CD4-positive, alpha-beta T cell treated with Interleukin-15 for 1 hour (primary cell): ENCODE data around the gene DFFA.
A peak's percentile ranks its signal among the peaks of the same experiment; 100 is the strongest.
"Not testable (repeated sequence)": the region's sequence is repeated elsewhere in the genome, so short reads cannot be mapped to it uniquely, and the experiment has no call there.

Source experiments
- DNase-seq: peaks from one replicate; pipeline ENCODE4 v3.0.0-alpha.2; 2020

Gene DFFA

DNA sequence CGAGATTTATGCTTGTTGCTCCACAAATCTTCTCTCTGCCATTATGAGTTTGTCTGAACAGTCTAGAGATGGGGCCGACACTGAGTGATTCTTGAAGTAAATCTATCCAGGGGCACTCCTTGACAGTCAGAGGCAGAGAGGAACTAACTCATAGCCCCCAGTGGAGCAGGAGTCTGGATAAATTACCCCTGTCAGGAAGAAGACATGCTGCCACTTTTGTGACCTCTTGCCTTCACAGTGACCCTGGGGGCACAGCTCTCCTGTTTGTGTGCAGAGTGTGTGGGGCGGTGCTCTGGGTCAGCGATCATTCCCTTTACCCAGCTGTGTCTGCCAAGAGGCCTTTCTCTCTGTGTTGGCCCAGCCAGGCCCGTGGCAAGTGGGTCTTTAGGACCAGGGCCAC lies 31.9 kb upstream of the DFFA start:
- DNase-seq = no peak

DNA sequence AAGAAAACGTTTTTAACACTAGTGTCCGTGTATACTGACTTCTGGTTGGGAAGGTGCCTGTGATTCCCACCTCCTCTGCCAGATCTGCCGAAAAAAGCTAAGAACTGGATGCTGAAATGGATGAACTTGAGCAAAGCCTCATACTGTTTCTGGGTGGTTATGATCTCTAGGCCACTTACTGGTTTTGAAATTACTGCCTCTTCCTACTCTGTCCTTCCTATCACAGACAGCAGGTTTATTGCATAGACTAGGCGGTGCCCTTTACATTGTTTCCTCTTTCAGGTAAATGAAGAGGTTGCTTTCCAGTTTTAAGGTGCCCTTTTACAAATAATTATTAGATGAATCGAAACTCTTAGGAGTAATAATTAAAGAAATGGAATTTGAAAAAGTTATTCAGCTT lies 29.9 kb upstream of the DFFA start:
- DNase-seq = no peak

DNA sequence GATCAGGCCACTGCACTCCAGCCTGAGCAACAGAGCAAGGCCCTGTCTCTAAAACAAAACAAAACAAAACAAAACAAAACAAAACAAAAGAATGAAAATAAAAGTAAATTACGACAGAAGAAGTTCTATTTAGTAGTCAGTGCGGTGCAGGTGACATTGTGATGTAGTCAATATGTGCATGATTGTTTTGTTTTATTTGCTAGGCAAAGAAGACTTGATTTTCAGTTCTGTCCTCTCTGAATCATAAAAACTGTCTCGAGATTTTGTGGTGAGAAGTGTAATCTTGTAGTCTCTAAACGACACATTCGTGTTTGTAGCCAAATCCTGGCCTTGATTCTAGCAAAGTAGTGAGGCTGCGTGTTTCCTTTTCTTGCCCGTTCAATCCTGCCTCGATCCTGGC lies 25.9 kb upstream of the DFFA start:
- DNase-seq = no peak

DNA sequence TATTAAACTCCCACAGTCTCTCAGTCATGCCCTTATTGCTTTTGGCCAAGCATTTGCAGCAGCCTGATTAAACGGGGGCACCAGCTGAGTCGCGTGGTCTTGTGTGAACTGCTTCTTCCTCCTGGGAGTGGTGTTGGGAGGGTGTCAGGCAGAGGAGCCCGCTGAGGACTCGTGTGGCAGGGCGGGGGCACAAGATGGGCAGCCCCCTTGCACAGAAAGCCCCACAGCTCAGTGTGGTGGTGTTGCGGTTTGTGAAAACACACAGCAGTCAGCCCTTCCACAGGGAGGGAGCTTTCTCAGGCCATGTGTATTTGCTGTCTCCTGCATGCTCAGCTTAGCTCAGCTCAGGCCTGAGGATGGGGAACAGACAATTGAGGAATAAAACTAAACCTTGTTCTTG lies 24.8 kb upstream of the DFFA start:
- DNase-seq = peak; percentile 50

DNA sequence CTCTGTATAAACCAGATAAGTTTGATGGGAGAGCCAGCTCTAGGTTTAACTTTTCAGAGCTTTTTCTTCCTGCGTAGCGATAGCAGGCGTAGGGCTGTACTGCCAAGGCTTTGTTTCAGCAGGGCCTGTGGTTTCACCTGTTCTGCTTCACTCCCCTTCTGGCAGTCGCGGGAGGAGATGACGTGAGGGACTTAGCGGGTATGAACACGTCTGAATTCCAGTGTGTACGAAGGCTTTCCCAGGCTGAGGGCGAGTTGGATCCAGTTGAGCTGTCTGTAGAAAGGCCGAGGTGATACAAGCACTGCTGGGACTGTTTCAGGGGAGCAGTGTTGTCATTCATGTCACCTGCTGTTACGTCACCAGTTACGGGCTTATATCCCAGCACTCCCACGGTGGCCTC lies 23.6 kb upstream of the DFFA start:
- DNase-seq = peak; percentile 39

DNA sequence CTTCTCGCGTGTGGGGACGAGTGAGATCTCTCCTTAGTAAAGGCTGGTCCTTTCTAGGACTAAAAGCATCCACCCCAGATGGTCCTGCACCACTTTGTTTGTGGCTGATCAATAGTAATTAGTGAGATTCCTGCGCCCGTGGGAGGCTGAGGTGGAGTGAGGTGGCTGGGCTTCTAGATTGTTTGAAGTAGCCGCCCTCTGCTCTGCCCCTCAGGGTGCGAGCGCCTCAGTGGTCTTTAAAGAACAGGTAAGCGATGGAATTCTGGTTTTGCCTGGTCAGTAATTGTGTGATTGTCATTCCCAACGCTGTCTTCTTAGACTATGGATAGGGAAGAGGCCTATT lies 23.1 kb upstream of the DFFA start:
- no peak for DNase-seq

DNA sequence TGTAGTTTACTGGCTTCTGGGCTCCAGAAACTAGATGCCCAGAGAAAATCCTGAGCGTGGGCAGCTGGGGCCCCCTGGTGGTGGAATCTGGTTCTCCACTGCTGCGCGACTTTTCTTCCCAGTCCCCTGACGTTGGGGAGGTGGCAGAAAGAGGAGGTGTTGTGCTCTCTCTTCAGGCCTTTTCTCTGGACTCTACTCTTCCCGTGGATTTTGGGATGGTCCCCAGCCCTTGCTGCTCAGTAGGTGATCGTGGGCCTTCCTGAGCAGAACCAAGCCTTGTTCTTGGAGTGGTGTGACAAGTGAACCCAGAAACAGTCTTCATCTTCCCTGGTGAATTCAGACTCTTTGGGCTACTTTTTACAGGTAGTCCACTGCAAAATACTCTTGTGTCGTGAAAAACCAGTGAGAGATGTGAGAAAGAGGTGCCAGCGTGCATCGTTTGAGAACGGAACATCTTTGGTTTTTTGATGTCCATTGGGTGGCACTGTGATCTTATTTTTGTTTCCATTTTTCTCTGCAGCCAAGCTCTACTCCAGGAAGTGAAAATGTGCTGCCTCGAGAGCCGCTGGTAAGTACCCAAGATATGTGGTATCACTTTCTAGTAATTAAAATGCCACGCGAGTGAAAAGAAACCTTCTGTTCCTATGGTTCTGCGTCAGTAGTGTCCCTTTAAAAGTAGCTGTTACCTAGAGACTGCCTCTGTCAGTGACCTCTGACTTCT lies 22.6 kb upstream of the DFFA start:
- DNase-seq = peak; percentile 71

DNA sequence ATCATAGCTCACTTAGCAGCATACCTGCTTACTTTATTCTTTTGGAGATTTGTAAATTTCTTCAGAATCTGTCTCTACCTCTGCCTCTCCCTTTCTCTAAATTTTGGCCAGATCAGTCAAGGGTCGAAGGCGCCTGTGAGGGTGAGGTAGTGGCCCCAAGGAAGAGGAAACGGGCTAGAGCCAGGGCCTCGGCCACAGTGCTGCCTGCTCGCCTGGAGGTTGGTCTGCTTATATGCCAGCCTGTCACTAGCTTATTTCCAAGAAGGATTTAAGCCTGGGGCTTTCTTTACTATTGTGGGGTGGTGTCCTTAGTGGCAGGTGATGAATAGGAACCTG lies 22.1 kb upstream of the DFFA start:
- DNase-seq = no peak

DNA sequence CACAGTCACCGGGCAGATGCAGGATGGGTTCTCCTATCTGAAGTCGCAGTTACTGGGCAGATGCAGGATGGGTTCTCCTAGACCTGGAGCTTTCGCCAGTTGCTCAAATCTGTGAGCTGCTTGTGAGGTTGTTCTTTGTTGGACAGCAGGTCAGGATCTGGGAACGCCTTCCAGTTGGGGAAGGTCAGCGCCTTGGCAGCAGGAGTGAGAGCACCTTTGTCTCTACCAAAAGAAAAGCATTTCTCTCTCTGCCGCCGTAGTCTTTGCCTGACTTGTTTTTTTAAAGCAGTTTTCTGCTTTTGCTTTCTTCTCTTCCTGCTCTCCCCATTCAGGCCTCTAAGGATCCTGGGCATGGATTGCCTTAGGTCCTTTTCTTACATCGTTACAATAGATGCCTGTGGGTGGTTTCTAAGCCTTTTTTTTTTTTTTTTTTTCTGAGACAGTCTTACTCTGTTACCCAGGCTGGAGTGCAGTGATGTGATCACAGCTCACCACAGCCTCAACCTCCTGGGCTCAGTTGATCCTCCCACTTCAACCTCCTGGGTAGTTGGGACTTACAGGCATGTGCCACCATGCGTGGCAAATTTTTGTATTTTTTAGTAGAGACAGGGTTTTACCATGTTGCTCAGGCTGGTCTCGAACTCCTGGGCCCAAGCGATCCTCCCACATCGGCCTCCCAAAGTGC lies 18.1 kb upstream of the DFFA start:
- no peak for DNase-seq

DNA sequence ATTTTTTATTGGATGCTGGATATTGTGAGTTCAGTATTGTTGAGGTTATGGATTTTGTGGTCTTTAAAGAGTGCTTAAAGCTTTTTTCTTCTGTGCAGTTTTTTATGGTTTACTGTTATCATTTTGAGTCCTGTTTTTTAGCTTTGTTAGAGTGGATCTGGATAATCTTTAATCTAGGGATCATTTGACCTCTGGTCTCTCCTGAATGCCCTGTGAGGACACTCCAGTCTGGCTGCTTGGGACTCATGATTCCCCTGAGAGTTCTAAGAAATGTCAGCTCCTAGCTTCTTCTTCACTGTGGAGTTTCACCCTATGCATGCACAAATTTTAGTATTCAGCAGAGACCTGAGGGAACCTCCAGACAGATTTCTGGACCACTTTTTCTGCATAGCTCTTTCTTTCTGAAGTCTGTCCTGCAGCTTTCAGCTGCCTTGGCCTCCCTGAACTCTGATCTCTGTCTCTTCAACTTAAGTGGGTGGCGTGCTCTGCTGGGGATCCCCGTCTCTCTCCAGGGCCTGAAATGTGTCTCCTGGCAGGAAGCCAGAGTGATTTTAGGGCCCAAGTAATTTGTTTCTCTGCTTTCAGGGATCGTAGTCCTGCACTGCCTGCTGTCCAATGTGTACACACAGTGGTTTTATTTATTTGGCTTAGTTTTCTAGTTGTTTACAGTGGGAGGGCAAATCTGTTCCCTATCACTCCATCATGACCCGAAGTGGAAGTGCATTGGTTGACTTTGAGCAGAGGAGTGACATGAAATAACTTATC lies 17.1 kb upstream of the DFFA start:
- no peak for DNase-seq

DNA sequence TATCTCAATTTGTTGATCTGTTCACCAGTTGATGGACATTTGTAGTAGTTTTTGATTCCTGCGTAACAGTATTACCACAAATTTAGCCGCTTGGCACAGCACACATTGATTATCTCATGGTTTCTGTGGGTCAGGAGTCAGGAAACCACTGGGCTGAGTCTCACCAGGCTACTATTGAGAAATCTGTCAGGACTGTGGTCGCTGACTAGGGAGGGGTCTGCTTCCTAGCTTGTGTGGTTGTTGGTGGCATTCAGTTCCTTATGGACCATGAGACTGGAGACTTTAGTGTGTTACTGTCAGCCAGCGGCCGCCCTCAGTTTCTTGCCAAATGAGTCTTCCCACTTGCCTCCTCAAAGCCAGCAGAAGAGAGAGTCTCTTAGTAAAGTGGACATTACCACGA lies 12.2 kb upstream of the DFFA start:
- no peak for DNase-seq

DNA sequence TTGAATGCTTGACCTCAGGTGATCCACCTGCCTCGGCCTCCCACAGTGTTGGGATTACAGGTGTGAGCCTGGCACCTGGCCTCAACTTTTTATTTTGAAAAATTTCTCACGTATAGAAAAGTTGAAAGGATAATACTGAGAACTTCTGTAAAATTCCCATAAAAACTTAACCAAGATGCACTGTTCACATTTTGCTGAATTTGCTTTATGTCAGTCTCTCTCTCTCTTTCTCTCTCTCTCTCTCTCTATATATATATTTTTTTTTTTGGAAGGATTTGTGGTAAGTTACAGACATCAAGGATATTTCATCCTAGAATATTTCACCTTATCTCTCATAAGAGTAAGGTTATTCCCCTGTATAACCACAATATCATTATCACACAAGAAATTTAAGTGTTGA lies 8.3 kb upstream of the DFFA start:
- no peak for DNase-seq

DNA sequence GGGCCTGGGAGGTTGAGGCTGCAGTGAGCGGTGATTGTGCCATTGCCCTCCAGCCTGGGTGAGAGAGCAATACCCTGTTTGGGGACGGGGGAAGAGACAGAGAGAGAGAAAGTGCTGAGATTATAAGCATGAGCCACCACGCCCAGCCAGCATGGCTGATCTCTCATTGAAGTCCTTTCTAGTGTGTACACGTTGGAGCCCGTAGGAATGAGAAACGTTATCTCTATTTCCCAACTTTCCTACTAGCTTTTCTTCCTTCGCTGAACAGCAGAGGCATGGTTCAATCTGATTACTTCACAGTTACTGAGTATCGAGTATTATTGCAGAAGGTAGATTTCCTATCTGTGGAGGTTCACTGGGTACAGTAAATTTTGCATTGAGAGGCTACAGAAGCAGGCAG lies 7.0 kb upstream of the DFFA start:
- no peak for DNase-seq

DNA sequence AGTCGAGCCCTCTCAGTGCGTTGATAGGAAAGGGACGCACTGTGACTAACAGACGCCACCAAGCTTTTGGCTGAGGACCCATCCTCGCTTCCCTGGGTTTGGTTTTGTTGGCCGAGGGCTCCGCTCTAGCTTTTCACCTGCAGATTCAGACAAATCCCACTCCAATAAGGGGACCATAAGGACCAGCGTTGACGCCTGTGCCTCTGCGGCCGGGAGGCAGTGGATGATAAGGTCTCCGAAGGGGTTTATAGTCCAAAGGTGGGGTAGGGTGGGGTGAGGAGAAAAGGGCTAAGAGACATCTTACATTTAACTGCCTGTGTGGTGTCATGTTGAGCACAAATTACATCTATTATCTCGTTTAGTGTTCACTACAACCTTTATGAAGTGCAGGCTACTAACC lies 3.2 kb upstream of the DFFA start:
- no peak for DNase-seq

DNA sequence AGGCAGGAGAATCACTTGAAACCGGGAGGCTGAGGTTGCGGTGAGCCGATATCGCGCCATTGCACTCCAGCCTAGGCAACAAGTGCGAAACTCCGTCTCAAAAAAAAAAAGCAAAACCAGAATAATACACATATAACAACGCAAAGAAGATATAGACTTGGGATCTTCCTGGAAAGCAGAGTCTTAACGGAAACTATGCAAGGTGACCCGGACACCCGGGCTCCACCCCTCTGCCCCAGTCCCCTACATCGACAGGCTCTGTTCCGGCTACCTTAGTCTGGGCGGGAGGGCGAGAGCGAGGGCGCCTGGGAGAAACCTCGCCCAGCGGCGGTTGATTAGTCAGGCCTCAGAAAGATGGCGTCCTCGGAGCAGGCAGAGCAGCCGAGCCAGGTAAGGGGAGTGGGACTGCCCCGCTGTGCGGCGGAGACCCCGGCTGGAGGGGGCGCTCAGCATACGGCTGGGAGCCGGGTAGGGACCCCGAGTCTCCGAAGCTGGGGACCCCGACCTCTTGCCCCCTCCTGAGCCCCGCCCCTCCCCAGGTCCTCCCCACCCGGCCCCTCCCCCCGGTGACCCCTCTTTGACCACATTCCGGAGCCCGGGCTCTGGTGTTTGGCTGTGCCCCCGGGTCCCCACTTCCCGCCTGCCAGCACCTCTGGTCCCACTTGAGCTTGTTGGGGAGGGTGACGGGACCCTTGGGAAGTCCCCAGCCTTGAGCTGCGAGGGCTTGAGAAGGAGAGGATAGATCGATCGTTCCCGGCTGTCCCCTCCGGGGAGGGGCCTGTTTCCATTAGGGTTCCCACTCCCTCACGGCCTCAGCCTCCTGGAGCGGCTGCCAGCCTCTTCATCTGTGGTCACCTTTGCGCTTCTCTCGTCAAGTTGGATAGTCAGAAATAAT lies 2.5 kb upstream of the DFFA start, which contains the start of gene PEX14:
PEX14 (plus strand) TSS at position 338 of the 895 bp plus-strand sequence; CDS start at position 355, 17 bp downstream.
- DNase-seq = peak; percentile 82

DNA sequence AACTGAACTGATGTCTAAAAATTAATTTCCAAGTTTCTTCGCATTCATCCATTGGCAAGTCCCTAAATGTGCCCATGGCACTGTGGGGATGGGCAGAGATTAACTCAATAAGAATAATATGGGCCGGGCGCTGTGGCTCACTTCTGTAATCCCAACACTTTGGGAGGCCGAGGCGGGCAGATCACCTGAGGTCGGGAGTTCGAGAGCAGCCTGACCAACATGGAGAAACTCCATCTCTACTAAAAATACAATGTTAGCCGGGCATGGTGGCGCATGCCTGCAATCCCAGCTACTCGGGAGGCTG lies 1.9 kb upstream of the DFFA start:
- DNase-seq = not testable (repeated sequence)

DNA sequence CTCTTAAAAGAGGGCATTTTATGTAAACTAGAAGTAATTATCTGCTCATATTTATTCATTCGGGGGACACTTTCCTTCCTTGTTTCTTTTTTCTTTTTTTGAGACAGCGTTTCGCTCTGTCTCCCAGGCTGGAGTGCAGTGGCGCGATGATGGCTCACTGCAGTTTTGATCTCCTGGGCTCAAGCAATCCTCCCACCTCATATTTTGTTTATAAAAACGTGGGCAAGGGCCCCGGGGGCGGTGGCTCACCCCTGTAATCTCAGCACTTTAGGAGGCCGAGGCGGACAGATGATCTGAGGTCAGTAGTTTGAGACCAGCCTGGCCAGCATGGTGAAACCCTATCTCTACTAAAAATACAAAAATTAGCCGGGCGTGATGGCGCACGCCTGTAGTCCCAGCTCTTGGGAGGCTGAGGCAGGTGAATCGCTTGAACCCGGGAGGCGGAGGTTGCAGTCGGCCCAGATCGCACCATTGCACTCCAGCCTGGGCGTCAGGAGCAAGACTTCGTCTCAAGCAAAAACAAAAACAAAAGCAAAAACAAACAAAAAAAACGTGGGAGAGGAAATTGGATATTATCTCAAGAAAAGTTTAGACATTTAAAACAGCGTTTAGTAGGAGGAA lies 926 bp upstream of the DFFA start:
- DNase-seq = no peak

DNA sequence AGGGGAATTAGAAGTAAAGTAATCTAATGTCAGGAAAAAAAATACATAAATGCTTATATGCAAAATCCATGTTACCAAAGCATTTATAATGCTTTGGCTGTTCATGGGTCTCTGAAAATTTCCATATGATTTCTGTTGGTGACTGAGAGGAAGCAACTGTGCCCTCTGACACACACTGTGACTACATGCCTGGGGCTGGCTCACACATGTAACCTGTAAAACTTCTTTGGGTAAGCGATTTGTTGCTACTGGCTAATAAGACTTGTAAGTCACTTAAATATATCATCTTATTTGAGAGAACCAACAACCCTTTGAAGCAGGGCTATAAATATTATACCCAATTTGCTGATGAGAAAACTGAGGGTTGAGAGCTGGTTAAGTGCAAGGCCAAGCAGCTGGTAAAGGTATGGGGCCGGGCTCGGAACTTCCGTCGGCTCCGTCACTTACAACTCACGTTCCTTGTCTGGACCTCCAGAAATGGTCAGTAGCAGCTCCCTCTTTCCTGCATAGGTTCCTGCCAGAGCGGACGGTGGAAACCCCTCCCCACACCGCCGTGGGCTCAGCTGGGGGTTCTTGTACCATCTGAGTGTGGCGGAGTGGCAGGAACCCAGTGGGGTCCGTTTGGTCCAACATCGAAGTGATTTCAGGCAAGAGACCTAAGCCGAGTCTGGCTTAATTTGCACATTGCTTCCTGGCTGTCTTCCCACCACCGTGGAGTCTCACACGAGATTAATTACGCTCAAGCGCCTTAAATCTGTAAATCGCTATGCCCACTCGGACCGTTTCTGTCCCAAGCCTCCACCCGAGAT lies 714 bp downstream of the DFFA start:
- no peak for DNase-seq

DNA sequence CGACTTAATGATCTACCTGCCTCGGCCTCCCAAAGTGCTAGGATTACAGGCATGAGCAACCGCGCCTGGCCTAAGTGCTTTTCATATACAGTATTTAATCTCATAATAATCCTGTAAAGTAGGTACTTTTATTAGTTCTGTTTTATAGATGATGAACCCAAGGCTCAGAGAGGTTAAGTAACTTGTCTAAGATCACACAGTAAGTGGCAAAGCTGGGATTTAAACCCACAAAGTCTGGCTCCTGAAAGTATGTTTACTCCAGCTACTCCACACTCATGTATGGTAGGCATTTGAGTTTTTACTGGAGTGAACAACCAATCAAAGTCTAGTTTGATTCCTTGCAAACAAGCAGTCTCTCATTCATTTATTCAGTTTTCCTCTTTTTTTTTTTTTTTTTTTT lies 2.3 kb downstream of the DFFA start:
- no peak for DNase-seq

DNA sequence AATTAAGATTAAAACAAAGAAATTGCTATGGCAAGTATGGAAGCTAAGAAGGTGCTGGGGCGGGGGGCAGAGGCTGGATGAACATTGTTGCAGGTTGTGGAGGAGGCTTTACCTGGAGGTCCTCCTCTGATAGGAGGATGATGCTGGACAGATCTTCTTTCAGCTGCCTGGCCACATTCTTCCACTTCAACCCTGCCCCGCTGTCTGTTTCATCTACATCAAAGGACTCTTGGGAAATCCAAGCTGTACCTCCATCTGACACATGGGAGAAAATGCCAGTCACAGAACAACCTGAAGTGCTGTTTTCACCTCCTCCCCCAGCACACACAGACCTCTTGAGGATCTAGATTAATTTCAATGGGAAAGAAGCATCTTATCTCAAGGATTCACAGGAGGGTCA lies 5.3 kb downstream of the DFFA start:
- no peak for DNase-seq

DNA sequence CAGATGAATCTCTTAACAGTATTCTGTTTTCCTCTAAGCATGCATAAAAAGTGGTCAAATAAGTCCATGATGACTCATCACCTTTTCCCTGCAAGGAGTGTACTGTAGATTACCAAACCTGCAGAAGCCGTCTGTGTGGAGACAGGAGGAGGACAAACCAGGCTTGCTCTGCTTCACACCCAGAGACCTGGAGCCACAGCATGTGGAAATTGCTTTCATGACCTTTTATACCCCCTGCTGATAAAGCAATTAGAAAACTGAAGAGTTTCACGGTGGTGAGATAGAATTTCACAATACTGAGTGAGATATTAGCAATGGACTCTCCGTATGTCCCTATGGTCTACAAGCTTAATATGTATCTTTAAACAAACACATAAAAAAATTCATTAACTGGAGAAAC lies 13.1 kb downstream of the DFFA start:
- DNase-seq = no peak

DNA sequence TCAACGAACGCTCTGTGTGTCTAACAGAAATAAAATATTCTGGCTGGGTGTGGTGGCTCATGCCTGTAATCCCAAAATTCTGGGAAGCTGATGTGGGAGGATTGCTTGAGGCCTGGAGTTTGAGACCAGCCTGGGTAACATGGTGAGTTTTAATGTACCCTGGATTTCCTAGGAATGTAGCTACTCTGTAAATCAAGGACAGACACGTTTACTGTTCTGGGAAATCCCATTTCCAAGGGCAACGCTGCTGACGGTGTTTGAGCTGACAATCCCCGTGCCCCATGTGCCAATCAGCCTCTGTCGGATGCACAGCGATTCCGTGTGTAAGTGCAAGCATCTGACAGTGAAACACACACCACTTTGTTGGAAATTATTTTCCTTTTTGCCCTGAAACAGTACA lies 14.5 kb downstream of the DFFA start:
- DNase-seq = no peak
